Mucosa of descending colon (tissue), 3 donors: ENCODE data around the gene ZNF121. TPM values are rescaled to one million over a fixed set of nuclear protein-coding genes. Genes with fewer than 3 reads are reported as not detected.

Source experiments
- ATAC-seq: fragments of 200-7000 bp; cut with Tn5 transposase; one replicate; pipeline ENCODE4 v1.9.1; 2020; ENCODE audit warnings: mild to moderate bottlenecking, moderate library complexity
- DNase-seq, 3 donors: peaks; one replicate each; pipeline ENCODE4 v3.0.0-alpha.2; 2020
- H3K36me3 ChIP-seq: fragments of 200-600 bp; one replicate; pipeline ENCODE4 v1.8.0; 2021; ENCODE audit warnings: low read depth, mild to moderate bottlenecking
- H3K4me1 ChIP-seq: fragments of 200-600 bp; one replicate; pipeline ENCODE4 v1.8.0; 2021; ENCODE audit warnings: low read depth, mild to moderate bottlenecking
- H3K4me3 ChIP-seq: fragments of 200-600 bp; one replicate; pipeline ENCODE4 v1.8.0; 2021; ENCODE audit warnings: mild to moderate bottlenecking
- H3K9me3 ChIP-seq: fragments of 200-600 bp; one replicate; pipeline ENCODE4 v1.8.0; 2021; ENCODE audit warnings: mild to moderate bottlenecking
- CTCF ChIP-seq: fragments of 200-600 bp; IDR thresholded peaks from one replicate; pipeline ENCODE4 v1.8.0; 2022; ENCODE audit warnings: antibody characterized with exemption, mild to moderate bottlenecking
- intact Hi-C, 2 donors: fragments of 100-400 bp; cut with DNase I in 1 of 2; cut with micrococcal nuclease in 1 of 2; formaldehyde crosslinking; loops; one replicate each; pipeline versions ENCODE4 v1.11.0 to v1.11.1; 2022; cut with DNase I, micrococcal nuclease
- total RNA-seq, 3 donors: library from RNA; stranded (reverse); fragmentation: NEBNext Ultra II Directional in 2 of 3; extraction: Animal tissue kit (Norgen Biotek cat#: 25700) in 2 of 3; gene quantifications; one replicate each; pipeline versions ENCODE4 v1.2.1 to v1.2.4, GENCODE V29; 2021 to 2023
- donor health status: DM: no; HTN: no; CAD: no; lungs with moderate emphysema.
- donor health status: DM: no; HTN: no; CAD: no.
- donor health status: DM: no; HTN: yes; CAD: no.

ZNF121 gene
- total RNA-seq, 3 donors from 2014 or later: 17.0 to 26.3 (median 22.2) TPM

- H3K9me3 ChIP-seq: peaks cover 56% of the 10 kb centered on the region
- no peak overlapping the region for H3K4me3 ChIP-seq
- intact Hi-C loops: no loop called here
- no peaks in the 10 kb centered on the region for H3K36me3 ChIP-seq
- DNase-seq (no peak), ATAC-seq (no peak)
- no peak for TF ChIP-seq CTCF
- peaks cover 4% of the 10 kb centered on the region for H3K4me1 ChIP-seq
Observed at GRCh38 chr19:9580728-9581127, 3.6 kb downstream of the ZNF121 start.

- intact Hi-C loops: no loop called here
- H3K4me1 ChIP-seq: no peaks in the 10 kb centered on the region
- peaks cover 26% of the 10 kb centered on the region for H3K36me3 ChIP-seq
- TF ChIP-seq CTCF: no peak
- H3K9me3 ChIP-seq: peaks cover 99% of the 10 kb centered on the region
- DNase-seq: no peak
- H3K4me3 ChIP-seq: no peak overlapping the region
- ATAC-seq: no peak
Observed at GRCh38 chr19:9570255-9570654, 14.0 kb downstream of the ZNF121 start.

- Histone ChIP-seq H3K9me3 (peaks cover 100% of the 10 kb centered on the region), H3K4me3 (no peak overlapping the region), H3K36me3 (peaks cover 32% of the 10 kb centered on the region), H3K4me1 (no peaks in the 10 kb centered on the region)
- ATAC-seq (no peak), DNase-seq (no peak)
- intact Hi-C loops: no loop called here
- no peak for TF ChIP-seq CTCF
Observed at GRCh38 chr19:9566729-9567128, 17.6 kb downstream of the ZNF121 start.

- Histone ChIP-seq H3K36me3 (peaks cover 32% of the 10 kb centered on the region), H3K4me1 (no peaks in the 10 kb centered on the region), H3K9me3 (peaks cover 100% of the 10 kb centered on the region), H3K4me3 (no peak overlapping the region)
- intact Hi-C loops: no loop called here
- DNase-seq (no peak), ATAC-seq (no peak)
- no peak for TF ChIP-seq CTCF
Observed at GRCh38 chr19:9565900-9566705, 18.2 kb downstream of the ZNF121 start.

- TF ChIP-seq CTCF: no peak
- H3K4me1 ChIP-seq: no peaks in the 10 kb centered on the region
- no peaks in the 10 kb centered on the region for H3K36me3 ChIP-seq
- intact Hi-C loops: no loop called here
- ATAC-seq (no peak), DNase-seq (no peak)
- H3K4me3 ChIP-seq: no peak overlapping the region
- H3K9me3 ChIP-seq: peaks cover 54% of the 10 kb centered on the region
Observed at GRCh38 chr19:9552536-9553274, 31.6 kb downstream of the ZNF121 start.
